Measurements from ENCODE around the gene TIPRL. TPM values are rescaled to one million over a fixed set of nuclear protein-coding genes. Genes with fewer than 3 reads are reported as not detected.

TIPRL gene
- total and polyA plus RNA-seq, 2 of the 8 experiments (the other 6 are each of a cell fraction or from before 2014, with no cell fraction given) = 8.1 to 27.4 TPM

GRCh38 chr1:168210312-168210711 is 31.6 kb downstream of the TIPRL start:
- Histone ChIP-seq H4K8ac (ENCODE audit: extremely low read depth, insufficient read depth, low read length) (no peak overlapping the region), H3K9ac (replicated peaks in 1 of 4; ENCODE audit: extremely low read depth in 1 of 4, low read depth in 3 of 4, low read length in 3 of 4) (no peak overlapping the region), H3K56ac (replicated peaks; ENCODE audit: insufficient read length, low read depth, low read length) (no peak overlapping the region), H3K79me1 (ENCODE audit: low read depth, low read length) (no peaks in the 10 kb centered on the region), H2BK12ac (ENCODE audit: low read depth, low read length) (no peak overlapping the region), H2BK5ac (ENCODE audit: low read depth, low read length) (no peak overlapping the region), H3K9me3 (ENCODE audit: insufficient read depth in 2 of 2, low read depth in 1 of 2, low read length in 1 of 2) (peaks cover 12 to 21% of the 10 kb centered on the region in 2 experiments), H3K18ac (ENCODE audit: extremely low read depth, low read length) (no peak overlapping the region), H3K79me2 (ENCODE audit: control insufficient read depth in 1 of 2, insufficient read depth in 2 of 2, low read length in 2 of 2) (no peaks in the 10 kb centered on the region), H3K4me3 (ENCODE audit: extremely low read depth in 1 of 4, insufficient read depth in 2 of 4, low read depth in 3 of 4, low read length in 4 of 4) (no peak overlapping the region), H3K27me3 (replicated peaks in 1 of 4; ENCODE audit: control insufficient read depth in 3 of 4, extremely low read depth in 1 of 4, insufficient read depth in 3 of 4, low read length in 3 of 4) (no peaks in the 10 kb centered on the region), H3K23ac (ENCODE audit: insufficient read length) (no peak overlapping the region), H4K91ac (replicated peaks; ENCODE audit: insufficient read length, low read length) (no peak overlapping the region), H2BK120ac (replicated peaks; ENCODE audit: low read depth, low read length) (no peak overlapping the region), H2BK20ac (ENCODE audit: low read length) (no peak overlapping the region), H3K36me3 (ENCODE audit: control insufficient read depth in 2 of 4, insufficient read depth in 4 of 4, low read length in 3 of 4) (no peaks in the 10 kb centered on the region), H4K20me1 (replicated peaks in 1 of 2; ENCODE audit: control insufficient read depth in 1 of 2, insufficient read depth in 2 of 2, low read length in 2 of 2) (no peaks in the 10 kb centered on the region), H3K4me2 (ENCODE audit: insufficient read depth in 1 of 2, low read depth in 2 of 2, low read length in 2 of 2) (no peak overlapping the region), H3K4ac (replicated peaks; ENCODE audit: insufficient read length, low read depth, low read length) (no peak overlapping the region), H4K5ac (ENCODE audit: insufficient read length, low read depth, low read length) (no peak overlapping the region), H3K27ac (ENCODE audit: low read depth, low read length) (no peak overlapping the region), H3K14ac (ENCODE audit: insufficient read length) (no peak overlapping the region), H2AK5ac (ENCODE audit: low read depth, low read length) (no peak overlapping the region), H2BK15ac (ENCODE audit: low read length) (no peak overlapping the region), H3K4me1 (replicated peaks in 1 of 4; ENCODE audit: control insufficient read depth in 3 of 4, insufficient read depth in 4 of 4, low read length in 3 of 4) (no peaks in the 10 kb centered on the region), H3K23me2 (ENCODE audit: low read depth, low read length) (no peaks in the 10 kb centered on the region), H2AFZ (ENCODE audit: low read length) (no peak overlapping the region)
- ChIA-PET POLR2A (ENCODE audit: partially characterized antibody) (no interaction called here), CTCF (ENCODE audit: partially characterized antibody) (no interaction called here)
- FAIRE-seq (no peak), DNase-seq (ENCODE audit: low read depth in 1 of 2, low spot score in 2 of 2) (no peak)
- TF ChIP-seq NANOG (IDR thresholded peaks at IDR 0.05; ENCODE audit: insufficient read depth, low read depth, low read length, poor library complexity, severe bottlenecking) = no peak
- no peak for TF ChIP-seq KDM4A (IDR thresholded peaks at IDR 0.05; ENCODE audit: low read depth, low read length, severe bottlenecking)
- TF ChIP-seq KDM5A (IDR thresholded peaks at IDR 0.05; ENCODE audit: low read length) = no peak
- TF ChIP-seq SUZ12 (IDR thresholded peaks at IDR 0.05; ENCODE audit: low read length) = no peak
- no peak for TF ChIP-seq RXRA (IDR thresholded peaks at IDR 0.05; ENCODE audit: insufficient read depth, low read depth, low read length)
- no peak for TF ChIP-seq BACH1 (IDR thresholded peaks at IDR 0.05; ENCODE audit: low read length)
- no peak for TF ChIP-seq NRF1 (IDR thresholded peaks at IDR 0.05; ENCODE audit: low read depth, low read length)
- TF ChIP-seq SAP30 (IDR thresholded peaks at IDR 0.05; ENCODE audit: insufficient read depth, insufficient replicate concordance, low read length) = no peak
- TF ChIP-seq ZNF274 (IDR thresholded peaks at IDR 0.05; ENCODE audit: borderline replicate concordance, extremely low read depth, low read length) = no peak
- no peak for TF ChIP-seq CREB1 (IDR thresholded peaks at IDR 0.05)
- TF ChIP-seq CBX8 (IDR thresholded peaks at IDR 0.05; ENCODE audit: borderline replicate concordance, low read depth, low read length) = no peak
- TF ChIP-seq BCL11A (IDR thresholded peaks at IDR 0.05; ENCODE audit: low read depth in 2 of 2, low read length in 2 of 2) = no peak
- TF ChIP-seq CEBPB (IDR thresholded peaks at IDR 0.05; ENCODE audit: low read depth, low read length) = no peak
- no peak for TF ChIP-seq CHD2 (IDR thresholded peaks at IDR 0.05; ENCODE audit: low read length)
- 93% methylated on average over 3 of the region's 3 CpGs; no CpG with 5 or more reads in 1 of the 2 experiments for WGBS, 2 experiments (ENCODE audit: extremely low coverage in 1 of 2, insufficient coverage in 1 of 2, insufficient read length in 1 of 2, insufficient replicate concordance in 2 of 2, low coverage in 1 of 2, low lambda C conversion rate in 2 of 2, missing lambda C conversion rate in 1 of 2)
